Embryonic facial prominence (tissue), 1 donor: Measurements from ENCODE around the gene SLC16A11.
"Not testable (repeated sequence)": the region's sequence is repeated elsewhere in the genome, so short reads cannot be mapped to it uniquely, and the experiment has no call there.

Experiments
- DNase-seq: peaks from one replicate; pipeline ENCODE4 v3.0.0-alpha.2; 2016; ENCODE audit errors: extremely low spot score

Gene SLC16A11, protein sequence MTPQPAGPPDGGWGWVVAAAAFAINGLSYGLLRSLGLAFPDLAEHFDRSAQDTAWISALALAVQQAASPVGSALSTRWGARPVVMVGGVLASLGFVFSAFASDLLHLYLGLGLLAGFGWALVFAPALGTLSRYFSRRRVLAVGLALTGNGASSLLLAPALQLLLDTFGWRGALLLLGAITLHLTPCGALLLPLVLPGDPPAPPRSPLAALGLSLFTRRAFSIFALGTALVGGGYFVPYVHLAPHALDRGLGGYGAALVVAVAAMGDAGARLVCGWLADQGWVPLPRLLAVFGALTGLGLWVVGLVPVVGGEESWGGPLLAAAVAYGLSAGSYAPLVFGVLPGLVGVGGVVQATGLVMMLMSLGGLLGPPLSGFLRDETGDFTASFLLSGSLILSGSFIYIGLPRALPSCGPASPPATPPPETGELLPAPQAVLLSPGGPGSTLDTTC

DNA sequence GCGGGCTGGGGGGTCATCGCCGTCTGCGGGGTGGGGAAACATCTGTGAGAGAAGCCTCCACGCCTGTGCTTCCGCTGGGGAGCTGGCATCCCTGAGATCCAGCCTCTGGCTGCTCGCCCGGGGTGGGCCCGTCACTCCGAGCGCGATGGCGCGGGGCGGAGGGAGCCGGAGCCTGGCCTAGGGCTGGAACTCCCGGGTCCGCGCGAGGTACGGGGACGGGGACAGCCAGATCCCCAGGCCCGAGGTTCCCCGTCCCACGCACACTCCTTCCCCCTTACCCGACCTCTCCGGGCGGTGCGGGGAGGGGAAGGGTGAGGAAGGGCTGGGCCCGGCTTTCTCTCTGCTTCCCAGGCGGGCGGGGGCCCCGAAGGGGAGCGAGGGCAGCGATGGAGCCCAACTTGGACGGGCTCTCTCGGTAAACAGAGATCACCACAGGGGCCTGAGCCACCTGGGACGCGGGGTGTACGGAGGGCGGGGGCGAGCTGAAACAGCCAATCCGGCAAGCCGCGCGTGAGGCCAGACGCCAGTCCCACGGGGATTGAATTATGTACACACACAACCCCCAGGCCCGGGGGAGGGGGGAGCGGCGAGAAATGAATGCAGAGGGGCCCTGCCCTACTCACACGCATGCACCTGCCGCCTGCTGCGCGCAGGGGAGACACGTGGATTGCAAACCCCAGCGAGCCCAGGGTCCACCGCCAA lies at the start of gene SLC16A11:
TSS of gene SLC16A11 (minus strand) at position 596 of the 702 bp plus-strand sequence. CDS start at position 17, 579 bp downstream.
- no peak for DNase-seq

DNA sequence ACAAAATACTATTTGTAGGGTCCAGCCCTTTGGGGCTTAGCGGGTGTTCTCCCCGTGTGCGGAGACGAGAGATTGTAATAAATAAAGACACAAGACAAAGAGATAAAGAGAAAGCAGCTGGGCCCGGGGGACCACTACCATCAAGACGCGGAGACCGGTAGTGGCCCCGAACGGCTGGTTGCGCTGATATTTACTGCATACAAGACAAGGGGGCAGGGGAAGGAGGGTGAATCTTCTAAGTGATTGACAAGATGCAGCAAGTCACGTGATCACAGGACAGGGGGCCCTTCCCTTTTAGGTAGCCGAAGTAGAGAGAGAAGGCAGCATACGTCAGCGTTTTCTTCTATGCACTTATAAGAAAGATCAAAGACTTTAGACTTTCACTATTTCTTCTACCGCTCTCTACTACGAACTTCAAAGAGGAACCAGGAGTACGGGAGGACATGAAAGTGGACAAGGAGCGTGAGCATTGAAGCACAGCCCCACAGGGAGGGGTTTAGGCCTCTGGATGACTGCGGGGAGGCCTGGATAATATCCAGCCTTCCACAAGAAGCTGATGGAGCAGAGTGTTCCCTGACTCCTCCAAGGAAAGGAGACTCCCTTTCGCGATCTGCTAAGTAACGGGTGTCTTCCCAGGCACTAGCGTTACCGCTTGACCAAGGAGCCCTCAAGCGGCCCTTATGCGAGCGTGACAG lies 47.6 kb upstream of the SLC16A11 start:
- DNase-seq = not testable (repeated sequence)

DNA sequence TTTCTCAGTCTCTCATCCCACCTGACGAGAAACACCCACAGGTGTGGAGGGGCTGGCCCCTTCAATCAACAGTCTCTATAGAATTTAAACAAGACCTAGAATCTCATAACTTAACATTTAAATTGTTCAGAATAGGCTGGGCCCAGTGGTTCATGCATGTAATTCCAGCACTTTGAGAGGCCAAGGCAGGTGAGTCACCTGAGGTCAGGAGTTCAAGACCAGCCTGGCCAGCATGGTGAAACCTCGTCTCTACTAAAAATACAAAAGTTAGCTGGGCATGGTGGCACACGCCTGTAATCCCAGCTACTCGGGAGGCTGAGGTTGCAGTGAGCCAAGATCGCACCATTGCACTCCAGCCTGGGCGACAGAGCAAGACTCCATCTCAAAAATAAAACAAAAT lies 45.7 kb upstream of the SLC16A11 start:
- not testable (repeated sequence) for DNase-seq

DNA sequence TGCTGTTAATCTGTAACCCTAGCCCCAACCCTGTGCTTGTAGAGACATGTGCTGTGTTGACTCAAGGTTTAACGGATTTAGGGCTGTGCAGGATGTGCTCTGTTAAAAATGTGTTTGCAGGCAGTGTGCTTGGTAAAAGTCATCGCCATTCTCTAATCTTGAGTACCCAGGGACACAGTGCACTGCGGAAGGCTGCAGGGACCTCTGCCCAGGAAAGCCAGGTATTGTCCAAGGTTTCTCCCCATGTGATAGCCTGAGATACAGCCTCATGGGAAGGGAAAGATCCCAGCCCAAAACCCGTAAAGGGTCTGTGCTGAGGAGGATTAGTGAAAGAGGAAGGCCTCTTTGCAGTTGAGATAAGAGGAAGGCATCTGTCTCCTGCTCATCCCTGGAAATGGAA lies 44.5 kb upstream of the SLC16A11 start:
- DNase-seq = not testable (repeated sequence)

DNA sequence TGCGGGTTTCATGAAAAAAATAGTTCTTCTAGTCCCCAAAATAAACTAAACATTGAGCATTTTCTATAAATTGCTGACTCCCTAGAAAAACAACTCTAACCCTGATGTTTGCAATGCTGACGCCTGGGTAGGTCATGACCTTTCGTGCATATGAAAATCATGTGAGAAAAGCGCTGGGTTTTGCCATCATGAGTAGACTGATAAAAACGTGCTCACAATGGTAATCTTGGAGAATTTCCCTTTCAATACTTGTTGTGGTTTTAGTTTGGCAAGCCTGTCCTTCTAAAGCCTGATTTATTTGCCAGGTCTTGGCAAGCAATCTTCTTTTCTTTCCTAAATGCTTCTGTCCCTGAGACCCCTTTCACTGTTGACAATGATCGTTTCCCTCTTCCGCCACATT lies 40.2 kb upstream of the SLC16A11 start:
- no peak for DNase-seq

DNA sequence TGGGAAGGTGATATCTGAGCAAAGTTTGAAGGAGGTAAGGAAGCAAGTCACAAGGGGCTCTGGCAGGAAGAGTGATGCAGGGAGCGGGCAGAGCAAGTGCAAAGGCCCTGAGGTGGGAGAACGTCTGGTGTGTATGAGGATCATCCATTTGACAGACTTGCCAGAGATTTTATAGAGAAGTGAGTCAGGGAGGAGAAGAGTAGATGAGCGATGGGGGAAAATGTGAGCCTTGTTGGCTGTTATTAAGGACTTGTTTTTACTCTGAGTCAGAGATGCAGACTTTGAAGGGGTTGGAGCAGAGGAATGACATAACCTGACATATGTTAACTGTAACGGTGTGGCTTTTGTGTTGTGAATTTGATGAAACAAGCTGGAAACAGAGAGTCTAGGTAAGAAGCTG lies 39.7 kb upstream of the SLC16A11 start:
- no peak for DNase-seq

DNA sequence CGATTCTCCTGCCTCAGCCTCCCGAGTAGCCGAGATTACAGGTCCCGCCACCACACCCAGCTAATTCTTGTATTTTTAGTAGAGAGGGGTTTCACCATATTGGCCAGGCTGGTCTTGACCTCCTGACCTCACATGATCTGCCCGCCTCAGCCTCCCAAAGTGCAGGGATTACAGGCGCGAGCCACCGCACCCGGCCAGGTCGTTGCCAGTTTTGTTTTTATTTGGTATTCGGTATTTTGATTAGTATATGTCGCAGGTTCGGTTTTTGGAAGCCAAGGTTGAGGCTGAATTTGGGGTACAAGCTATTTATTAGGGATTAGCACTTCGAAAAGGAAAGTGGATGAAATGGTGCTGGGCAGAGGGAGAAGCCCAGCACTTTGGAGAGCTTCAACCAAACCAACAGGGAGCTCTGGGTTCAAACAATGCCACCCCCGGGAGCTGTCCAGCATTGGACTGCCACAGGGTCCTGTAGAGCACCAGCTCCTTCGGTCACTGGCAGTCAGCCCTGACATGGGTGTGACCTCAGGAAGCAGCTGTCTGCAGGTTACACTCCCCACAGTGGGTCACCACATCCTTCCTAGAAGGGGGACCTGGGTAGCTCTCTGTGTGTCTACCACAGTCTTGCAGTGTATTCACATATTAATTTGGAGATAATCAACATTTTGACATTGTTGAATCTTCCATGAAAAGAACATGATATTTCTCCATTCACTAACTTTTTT lies 37.6 kb upstream of the SLC16A11 start:
- DNase-seq = no peak

DNA sequence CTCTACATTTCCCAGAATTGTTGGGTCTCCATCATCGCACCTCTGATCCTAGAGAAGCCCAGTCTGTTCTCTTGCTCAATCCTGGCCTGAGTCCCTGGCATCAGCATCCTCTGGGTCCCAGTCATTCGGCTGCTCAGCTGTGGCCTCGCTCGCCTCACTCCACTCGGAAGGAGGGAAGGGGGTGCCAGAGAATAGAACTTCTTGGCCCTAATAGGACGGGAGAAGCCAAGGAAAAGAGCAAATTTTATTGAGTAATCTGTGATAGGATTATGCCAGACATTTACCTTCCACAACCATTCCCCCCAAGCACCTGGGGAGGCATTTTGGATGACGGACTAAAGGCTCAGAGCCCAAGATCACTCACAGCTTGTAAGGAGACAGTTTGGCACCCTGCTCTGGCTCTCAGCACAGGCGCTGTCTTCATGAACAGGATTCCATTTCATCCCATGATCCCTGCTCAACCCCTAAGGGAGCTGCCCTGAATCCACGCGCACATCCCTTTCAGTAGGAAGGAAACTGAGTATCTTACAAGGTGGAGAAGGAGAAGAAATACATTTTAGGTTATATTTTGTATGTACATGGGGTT lies 36.7 kb upstream of the SLC16A11 start:
- DNase-seq = no peak

DNA sequence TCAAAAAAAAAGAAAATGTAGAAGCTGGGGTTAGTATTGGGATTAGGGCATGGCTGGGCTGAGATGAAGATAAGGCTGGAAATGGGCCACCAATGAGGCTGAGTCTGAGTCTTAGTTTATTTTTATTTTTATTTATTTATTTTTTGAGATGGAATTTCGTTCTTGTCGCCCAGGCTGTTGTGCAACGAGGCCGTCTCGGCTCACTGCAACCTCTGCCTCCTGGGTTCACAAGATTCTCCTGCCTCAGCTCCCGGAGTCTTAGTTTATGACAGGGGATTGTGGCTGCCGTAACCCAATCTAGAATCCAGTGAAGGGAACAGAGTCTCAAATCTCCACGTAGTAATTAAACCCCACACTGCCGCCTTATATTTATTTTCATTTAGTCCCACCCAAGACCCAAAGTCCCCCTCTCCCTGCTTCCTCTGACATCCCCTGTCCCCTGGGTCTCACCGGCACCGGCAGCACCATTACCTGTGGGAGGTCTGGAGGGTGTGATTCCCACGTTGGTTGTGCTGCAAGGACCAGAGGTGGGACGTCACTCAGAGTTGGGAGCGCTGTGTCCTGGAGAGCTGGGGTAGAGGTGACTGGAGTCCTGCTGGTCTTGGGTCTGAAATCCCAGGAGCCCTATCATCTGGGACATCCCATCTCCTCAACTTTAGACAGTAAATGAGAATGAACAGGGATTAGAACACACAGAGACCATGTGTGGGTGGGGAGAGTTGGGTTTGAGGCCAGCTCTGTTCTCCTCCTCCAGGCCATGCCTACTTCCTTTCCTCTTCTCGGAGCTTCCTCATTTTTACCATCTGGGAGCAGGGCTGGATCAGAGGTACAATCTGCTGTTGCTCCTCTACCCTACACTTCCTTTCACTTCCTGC lies 35.9 kb upstream of the SLC16A11 start, which contains the start of gene CLEC10A:
TSS of gene CLEC10A (minus strand) at position 671 of the 875 bp plus-strand sequence. CDS start 1,439 bp downstream, outside the sequence.
- no peak for DNase-seq

DNA sequence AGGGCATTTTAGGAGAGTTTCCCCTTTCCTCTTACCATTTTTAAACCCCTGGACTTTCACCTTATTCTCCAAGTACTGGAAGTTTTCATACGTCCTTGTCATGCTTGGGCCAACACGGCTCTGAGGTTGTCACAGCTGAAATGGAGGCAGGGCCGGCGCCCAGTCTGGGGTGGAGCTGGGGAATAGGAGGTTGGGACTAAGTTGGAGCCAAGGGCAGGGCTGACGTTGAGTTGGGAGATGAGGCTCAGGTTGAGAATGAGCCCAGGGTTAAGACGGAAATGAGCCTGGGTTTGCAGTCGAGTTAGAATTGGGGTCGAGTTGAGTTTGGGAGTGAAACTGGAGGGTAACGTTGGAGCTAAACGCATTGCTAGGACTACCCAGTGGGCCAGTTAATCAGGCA lies 34.8 kb upstream of the SLC16A11 start:
- DNase-seq = no peak

DNA sequence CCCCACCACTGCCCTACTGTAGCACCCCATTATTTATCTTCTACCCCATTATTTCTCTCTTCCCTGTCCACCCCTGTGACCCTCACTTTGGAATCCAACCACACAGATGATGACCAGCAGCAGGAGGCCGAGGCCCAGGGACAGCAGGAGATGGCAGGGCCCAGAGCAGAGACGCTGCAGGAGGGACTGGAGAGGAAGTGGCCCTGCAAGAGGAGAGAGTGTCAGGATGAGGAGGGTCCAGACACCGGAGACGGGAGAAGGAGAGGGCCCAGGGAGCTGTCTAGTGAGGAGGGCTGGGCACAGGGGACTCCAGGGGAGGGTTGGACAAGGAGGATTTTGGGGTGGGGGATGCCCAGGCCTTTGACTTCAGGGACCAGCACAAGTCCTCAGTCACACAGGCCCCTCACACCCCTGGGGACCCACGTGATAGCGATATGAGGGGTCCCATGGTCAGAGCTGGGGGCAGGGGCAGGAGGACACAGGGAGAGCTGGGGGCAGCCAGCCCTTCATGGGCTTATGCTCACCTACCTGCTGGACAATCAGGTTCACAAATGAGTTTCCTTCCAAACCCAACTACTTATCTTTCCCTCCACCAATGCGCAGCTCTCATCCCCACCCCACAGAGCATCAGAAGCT lies 34.1 kb upstream of the SLC16A11 start:
- DNase-seq = no peak

DNA sequence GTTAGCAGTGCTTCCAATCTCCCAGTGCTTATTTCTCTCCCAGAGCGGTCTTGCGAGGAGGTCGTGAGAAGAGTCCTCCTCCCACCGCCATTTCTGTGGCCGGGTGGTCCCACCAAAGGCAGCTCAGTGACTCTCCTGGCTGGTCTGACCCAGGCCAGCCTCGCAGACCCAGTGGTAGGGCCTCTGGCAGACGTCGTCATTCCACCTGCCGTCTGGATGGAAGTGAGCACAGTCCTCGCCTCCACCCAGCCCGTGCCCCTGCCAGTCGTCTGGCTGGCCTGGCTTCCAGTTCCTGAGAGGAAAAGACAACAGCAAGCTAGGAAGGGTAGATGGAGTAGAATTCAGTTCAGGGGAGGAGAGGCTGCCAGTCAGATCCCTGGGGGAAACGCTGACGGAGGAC lies 31.0 kb upstream of the SLC16A11 start:
- DNase-seq = no peak

DNA sequence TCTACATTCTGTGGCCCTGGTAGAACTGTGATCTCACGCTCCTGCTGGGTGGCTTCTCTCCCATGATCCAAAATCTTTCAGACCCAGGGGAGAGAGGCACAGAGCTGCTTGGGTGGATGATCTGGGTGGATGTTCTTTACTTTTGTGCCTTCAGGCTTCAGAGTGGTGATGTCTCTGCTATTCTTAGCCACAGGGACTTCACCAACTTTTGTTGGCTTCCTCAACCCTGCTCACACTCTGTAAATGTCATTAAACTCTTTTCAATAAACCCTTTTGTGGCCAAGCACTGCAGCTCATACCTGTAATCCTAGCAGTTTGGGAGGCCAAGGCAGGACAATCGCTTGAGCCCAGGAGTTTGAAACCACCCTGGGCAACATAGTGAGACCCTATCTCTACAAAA lies 28.5 kb upstream of the SLC16A11 start:
- DNase-seq = no peak

DNA sequence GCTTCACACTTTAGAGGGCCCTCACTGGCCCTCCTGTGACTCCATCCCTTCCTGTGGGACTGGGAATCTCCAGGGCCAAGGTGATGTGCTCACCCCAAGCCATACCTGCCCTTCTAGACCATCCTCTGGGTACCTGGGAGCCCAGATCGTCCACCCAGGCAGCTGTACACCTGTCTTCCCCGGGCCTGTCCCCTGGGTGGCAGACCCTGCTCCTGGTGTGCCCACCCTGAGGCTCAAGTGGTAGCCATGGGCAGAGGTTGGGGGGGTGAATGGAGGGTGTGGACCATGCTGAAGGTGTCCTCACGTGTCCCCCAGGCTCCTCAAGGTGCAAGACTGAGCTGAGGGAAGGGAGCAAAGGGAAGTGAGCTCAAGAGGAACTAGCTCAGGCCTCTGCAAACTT lies 26.8 kb upstream of the SLC16A11 start:
- DNase-seq = no peak

DNA sequence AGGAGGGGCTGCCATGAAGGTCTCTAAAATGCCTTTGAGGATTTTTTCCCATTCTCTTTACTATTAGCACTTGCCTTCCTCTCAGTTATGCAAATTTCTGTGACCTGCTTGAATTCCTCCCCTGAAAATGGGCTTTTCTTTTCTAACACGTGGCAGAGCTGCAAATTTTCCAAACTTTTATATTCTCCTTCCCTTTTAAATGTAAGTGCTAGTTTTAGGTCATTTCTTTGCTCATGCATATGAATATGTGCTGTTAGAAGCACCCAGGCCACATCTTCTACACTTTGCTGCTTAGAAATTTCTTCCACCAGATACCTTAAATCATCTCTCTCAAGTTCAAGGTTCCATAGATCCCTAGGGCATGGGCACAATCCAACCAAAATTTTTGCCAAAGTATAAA lies 24.4 kb upstream of the SLC16A11 start:
- DNase-seq = no peak

DNA sequence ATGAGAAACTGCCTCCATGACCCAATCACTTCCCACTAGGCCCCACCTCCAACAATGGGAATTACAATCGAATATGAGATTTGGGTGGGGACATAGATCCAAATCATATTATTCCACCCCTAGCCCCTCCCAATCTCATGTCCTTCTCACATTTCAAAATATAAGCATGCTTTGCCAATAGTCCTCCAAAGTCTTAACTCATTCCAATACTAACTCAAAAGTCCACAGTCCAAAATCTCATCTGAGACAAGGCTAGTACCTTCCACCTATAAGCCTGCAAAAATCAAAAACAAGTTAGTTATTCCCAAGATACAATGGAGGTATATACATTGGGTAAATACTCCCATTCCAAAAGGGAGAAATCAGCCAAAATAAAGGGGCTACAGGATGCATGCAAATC lies 23.3 kb upstream of the SLC16A11 start:
- no peak for DNase-seq

DNA sequence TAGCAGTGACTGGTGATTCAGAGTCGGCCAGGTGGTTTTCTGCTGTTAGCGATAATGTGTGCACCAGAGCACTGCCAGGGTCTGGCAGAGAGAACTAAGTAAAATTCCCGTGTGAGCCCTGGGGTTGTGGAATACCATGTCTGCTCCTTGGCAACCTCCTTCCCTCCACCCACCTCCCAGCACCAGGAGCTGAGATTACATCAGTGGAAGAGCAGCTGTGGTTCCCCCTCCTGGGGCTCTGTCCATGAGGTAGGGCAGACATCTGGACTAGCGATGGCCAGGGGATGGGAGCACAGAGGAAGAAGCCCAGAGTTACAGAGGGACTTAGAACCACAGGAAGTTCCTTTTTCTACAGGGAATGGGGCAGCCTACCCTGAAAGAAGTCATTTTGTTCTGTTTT lies 20.4 kb upstream of the SLC16A11 start:
- DNase-seq = no peak

DNA sequence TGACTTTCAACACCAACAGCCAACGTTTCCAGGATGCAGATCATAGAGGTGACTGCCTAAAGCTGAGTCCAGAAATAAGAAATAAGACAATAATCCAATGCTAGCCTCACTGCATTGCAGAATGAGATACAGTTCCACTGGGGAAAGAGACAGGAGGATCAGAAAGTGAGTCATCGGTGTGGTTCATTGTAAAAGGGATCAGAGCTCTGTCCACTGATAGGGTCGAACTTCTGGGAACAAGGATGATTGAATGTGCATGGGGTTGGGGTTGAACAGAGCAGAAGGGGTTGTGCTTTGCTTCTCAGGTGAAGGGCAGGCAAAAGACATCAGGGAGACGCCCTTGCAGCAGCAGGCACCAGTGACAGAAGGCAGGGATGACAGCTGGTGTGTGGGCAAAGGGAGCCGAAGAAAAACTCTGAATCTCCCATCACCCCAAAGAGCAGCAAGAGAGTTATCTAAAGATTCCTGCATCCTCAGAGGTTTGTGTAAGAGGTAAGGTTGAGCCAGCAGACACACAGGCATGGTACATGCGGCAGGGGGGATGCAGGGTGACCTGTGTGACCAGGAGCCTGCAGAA lies 19.7 kb upstream of the SLC16A11 start:
- DNase-seq = no peak

DNA sequence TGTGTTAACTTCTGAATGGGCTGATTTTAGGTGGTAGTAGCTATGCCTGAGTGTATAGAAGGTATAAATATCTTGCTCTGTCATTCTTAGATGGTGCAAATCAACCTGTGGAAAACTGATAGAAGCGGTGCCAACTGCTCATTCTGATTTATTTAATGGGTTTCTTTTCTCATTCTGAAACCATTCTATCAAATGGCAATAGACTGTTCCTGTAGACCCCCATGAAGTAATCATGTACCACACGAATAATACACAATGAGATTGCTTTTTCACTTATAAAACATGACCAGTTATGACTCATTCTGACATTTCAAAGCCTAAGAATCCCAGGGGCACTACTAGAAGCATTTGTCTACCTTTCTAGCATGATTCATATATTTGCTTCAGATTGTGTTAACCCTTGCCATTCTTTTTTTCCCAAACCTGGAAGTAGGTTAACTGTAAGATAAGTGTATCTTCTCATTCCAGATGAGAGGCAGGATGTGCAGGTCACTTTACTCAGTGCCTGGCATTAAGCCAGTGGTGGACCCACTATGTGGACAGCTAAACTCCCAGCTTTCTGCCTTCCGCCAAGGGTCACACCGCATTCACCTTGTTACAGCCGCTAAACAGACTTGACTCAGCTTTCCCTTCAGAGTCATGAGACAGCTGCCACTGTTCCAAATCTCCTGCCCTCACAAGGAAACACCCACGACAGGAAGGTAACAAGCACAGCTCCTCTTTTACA lies 16.4 kb upstream of the SLC16A11 start:
- DNase-seq = no peak
